NCI-H1105 (cell line): Measurements from ENCODE around the gene REEP6.
"Not testable (repeated sequence)": the region's sequence is repeated elsewhere in the genome, so short reads cannot be mapped to it uniquely, and the experiment has no call there.

Source experiments
- DNase-seq: peaks from one replicate; lab custom pipeline; 2025; lab: John Stamatoyannopoulos, UW

REEP6 gene

GRCh38 chr19:1472231-1473084 lies 18.5 kb upstream of the REEP6 start:
- DNase-seq, result no peak

GRCh38 chr19:1473085-1473851 lies 17.7 kb upstream of the REEP6 start:
- no peak for DNase-seq

DNA sequence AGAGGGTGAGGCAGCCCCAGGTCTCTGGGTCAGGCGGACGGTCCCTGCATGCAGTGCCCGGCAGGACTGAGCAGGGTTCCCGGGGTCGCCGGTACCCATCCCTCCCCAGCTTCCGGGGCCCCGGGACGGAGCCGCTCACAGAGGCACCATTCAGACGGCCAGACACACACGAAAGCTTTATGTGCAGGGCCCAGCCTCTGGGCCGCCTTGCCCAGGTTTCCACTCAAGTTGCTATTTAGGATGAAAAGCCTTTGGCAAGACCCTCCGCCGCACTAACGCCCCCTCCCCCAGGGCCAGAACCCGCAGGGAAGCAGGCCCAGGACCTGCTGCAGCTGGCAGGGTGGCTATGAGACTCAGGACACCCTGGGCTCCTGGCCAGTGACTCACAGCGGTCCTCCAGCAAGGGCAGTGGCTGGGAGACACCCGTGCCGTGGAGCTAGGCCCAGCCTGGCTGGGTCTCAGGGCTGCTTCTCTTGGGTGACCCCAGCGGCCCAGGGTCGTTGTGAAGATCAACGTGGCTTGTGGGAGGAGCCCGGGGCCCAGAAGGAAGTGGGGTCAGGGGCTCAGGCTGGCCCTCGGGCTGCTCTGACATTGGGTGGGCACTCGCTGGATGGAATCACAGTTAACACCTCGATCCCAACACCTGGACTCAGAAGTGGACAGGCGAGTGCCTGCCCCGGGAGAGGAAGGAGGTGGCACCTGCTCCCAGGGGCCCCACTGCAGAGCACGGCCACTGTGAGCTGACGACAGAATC lies 16.8 kb upstream of the REEP6 start:
- no peak for DNase-seq

GRCh38 chr19:1474765-1475351 lies 16.1 kb upstream of the REEP6 start:
- DNase-seq, result no peak

GRCh38 chr19:1475751-1476437 lies 15.1 kb upstream of the REEP6 start:
- DNase-seq, result no peak

GRCh38 chr19:1477056-1477455 lies 13.9 kb upstream of the REEP6 start:
- DNase-seq, result not testable (repeated sequence)

- DNase-seq, result peak; percentile 90
These were observed 11.9 kb upstream of the REEP6 start, which contains the start of gene C19orf25 for GRCh38 chr19:1478934-1479707. Gene C19orf25 (minus strand): TSS chr19:1479215. CDS start chr19:1478903, 312 bp downstream.

DNA sequence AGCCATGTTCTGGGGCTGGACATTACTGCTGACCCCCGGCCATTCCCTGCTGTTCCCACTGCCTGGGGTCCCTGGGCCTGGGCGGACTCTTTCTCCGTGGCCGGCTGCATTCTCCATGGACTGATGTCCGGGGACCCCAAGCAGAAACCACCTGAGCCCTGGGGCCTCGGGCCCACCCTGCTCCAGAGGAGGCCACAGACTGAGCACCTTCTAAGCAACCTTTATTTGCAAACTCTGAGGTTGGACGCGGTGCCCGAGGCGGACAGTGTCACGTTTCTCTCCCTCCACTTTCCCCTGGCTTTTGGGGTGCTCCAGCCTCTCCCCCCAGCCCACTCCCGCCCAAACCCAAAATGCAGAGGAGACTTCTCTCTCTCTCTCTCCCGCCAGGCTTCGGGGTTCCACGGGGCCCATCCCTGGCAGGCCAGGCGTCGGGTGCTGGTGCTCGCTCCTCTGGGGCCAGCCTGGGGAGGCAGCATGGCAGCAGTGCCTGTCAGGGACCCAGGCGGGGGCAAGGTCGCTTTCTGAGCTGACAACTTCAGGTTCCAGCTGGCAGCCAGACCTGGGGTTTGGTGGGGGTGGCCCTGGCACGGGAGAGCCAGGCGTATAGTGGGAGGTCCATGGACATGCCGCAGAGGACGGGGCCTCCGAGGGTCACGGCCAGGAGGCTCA lies 9.6 kb upstream of the REEP6 start:
- no peak for DNase-seq

- DNase-seq, result no peak
These were observed 9.1 kb upstream of the REEP6 start for GRCh38 chr19:1481893-1482360.

DNA sequence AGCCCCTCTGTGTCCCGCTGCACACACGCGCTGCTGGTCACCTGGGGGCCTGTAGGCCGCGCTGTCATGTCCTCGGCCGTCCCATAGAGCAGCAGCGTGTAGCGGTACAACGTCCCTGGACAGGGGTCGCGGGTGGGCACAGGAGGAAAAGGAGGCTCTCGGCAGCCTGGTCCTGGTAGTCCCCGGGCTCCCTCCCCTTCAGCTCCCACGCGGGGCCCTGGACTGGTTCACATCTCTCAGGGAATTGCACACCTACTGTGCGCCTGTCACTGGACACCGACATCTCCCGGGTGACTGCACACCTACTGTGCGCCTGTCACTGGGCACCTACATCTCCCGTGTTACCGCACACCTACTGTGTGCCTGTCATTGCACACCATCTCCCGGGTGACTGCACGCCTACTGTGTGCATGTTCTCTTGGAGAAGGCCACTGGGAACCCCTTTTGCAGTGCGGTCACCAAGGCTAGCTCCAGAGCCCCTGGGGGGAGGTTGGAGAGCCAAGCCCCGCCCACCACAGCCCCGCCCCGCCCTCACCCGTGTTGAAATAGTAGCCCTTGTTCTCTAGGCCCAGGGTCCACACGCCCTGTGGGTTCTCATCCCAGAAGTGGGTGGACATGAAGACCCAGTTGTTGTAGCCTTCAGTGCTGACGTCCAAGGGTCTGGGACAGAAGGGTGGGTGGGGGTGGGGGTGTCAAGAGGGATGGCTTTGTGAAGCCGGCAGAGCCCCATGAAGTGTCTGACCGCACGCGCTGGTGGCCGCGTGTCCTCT lies 8.4 kb upstream of the REEP6 start:
- DNase-seq, result no peak

- no peak for DNase-seq
These were observed 7.6 kb upstream of the REEP6 start for GRCh38 chr19:1483131-1483978.

DNA sequence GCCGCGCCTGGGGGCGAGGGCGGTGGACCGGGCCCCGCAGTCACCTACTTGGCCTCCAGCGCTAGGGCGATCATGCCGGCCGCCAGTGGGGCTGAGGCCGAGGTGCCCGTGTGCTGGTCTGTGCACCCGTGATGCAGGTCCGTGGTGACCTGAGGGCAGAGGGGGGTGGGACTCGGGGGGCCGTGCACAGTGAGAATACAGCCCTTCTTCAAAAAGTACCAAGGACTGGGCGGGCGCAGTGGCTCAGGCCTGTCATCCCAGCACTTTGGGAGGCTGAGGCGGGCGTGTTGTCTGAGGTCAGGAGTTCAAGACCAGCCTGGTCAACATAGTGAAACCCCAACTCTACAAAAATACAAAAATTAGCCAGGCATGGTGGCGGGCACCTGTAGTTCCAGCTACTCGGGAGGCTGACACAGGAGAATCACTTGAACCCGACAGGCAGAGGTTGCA lies 7.0 kb upstream of the REEP6 start:
- no peak for DNase-seq

GRCh38 chr19:1486720-1487575 lies 4.0 kb upstream of the REEP6 start:
- no peak for DNase-seq

DNA sequence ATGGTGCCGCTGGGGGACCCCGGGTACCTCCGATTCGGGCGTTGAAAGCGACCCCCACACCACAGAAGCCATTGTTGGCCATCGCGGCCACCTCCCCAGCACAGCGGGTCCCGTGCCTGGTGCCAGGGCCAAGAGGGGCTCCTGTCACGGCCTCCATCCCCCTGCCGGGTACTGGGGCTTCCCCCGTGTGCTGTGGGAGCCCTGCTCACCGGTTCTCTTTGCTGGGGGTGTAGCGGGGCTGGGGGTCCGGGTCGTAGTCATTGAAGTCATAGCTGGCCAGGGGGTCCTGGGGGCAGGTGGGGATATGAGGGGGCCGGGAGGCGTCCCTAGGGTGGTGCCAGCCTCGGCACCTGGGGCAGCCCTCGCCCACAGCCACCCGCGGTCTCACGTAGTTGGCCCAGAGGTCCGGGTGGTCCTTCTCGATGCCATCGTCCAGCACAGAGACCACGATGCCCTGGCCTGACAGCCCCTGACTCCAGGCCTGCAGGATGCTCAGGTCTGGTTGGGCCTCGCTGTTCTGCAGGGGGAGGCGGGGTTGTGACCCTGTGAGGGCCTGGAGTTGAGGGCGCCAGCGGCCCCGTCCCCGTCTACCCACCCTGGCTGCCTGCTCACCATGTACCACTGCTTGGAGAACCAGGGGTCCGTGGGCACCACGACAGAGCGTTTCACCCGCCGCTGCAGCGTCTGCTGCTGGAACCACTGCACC lies 3.3 kb upstream of the REEP6 start:
- no peak for DNase-seq

GRCh38 chr19:1488282-1488601 lies 2.7 kb upstream of the REEP6 start:
- no peak for DNase-seq

- DNase-seq, result no peak
These were observed 1.3 kb upstream of the REEP6 start for GRCh38 chr19:1489463-1490310.
